Heart right ventricle (tissue), 16 donors: ENCODE measurements around the gene ENO2. TPM values are rescaled to one million over a fixed set of nuclear protein-coding genes. Genes with fewer than 3 reads are reported as not detected.

Experiments
- ATAC-seq, 8 donors: fragments of 200-7000 bp; cut with Tn5 transposase; one replicate each; pipeline ENCODE4 v1.9.1; 2020; ENCODE audit warnings: mild to moderate bottlenecking in 8 of 8, moderate library complexity in 8 of 8, moderate number of reproducible peaks in 1 of 8
- DNase-seq, 2 donors: peaks; one replicate each; pipeline ENCODE4 v3.0.0-alpha.2; 2020
- H3K27ac ChIP-seq, 10 donors: fragments of 200-600 bp; sonication (generic) in 2 of 10; one replicate each; pipeline versions ENCODE4 v1.5.0 to v1.8.0; 2020 to 2022; ENCODE audit warnings: mild to moderate bottlenecking in 3 of 10
- H3K27me3 ChIP-seq, 7 donors: fragments of 200-600 bp; one replicate each; pipeline ENCODE4 v1.8.0; 2021 to 2022; ENCODE audit warnings: mild to moderate bottlenecking in 2 of 7
- H3K36me3 ChIP-seq, 9 donors: fragments of 200-600 bp; sonication (generic) in 1 of 9; one replicate each; pipeline versions ENCODE4 v1.5.0 to v1.8.0; 2020 to 2022; ENCODE audit warnings: mild to moderate bottlenecking in 2 of 9
- H3K4me1 ChIP-seq, 9 donors: fragments of 200-600 bp; sonication (generic) in 1 of 9; one replicate each; pipeline versions ENCODE4 v1.5.0 to v1.8.0; 2020 to 2022; ENCODE audit warnings: mild to moderate bottlenecking in 4 of 9
- H3K4me3 ChIP-seq, 10 donors: fragments of 200-600 bp; sonication (generic) in 2 of 10; one replicate each; pipeline versions ENCODE4 v1.5.0 to v1.8.0; 2020 to 2022; ENCODE audit warnings: mild to moderate bottlenecking in 7 of 10, moderate library complexity in 2 of 10
- H3K9me3 ChIP-seq, 11 donors: fragments of 200-600 bp in 10 of 11; sonication (generic) in 2 of 11; one replicate each; pipeline versions ENCODE4 v1.5.0 to v1.8.0; 2013 to 2022; ENCODE audit warnings: mild to moderate bottlenecking in 2 of 11, control low read depth in 1 of 11, moderate library complexity in 1 of 11
- WGBS, 2 donors: extraction: QIAGEN DNeasy Blood & Tissue Kit; methylation state at CpG; one replicate each; pipeline ENCODE4 v1.1.7; 2013; ENCODE audit warnings: inconsistent platforms in 1 of 2; 5-methylcytosine and 5-hydroxymethylcytosine counted together
- intact Hi-C, 10 donors: fragments of 100-400 bp; cut with DNase I; formaldehyde crosslinking; loops; one replicate each; pipeline versions ENCODE4 v1.11.1 to v1.14.2; 2022
- polyA plus RNA-seq, 2 donors: library from polyadenylated mRNA; stranded (reverse); fragments of 200-250 nt; gene quantifications; one replicate each; pipeline ENCODE4 v1.2.3, GENCODE V29; 2013
- total RNA-seq, 10 donors: library from RNA; stranded (reverse); fragmentation: NEBNext Ultra II Directional in 3 of 10; extraction: Animal tissue kit (Norgen Biotek cat#: 25700) in 3 of 10; gene quantifications; one replicate each; pipeline versions ENCODE4 v1.2.1 to v1.2.4, GENCODE V29; 2021 to 2023
- TF ChIP-seq, protein P1 (sequence below), 9 donors: fragments of 200-600 bp; sonication (generic) in 2 of 9; IDR thresholded peaks; one replicate each; pipeline versions ENCODE4 v1.5.0 to v1.8.0; 2021 to 2022; ENCODE audit warnings: antibody characterized with exemption in 9 of 9, mild to moderate bottlenecking in 5 of 9, moderate library complexity in 1 of 9
- donor health status: Arrhythmogenic right ventricular cardiomyopathy.
- donor health status: ischemic (EF 13 %, LVEDD 7.1; RV severe dilation, severe dysfunction).
- donor health status: healthy with polysubstance abuse.
- donor health status: DM: no; HTN: yes; CAD: no.
- donor health status: DM: no; HTN: no; CAD: no.
- donor health status: ischemic (EF 25% LVEDD 6.9; RV normal size, moderate dysfunction).
- donor health status: ischemic (EF 25% LVEDD 5.7; RV mildly dilated, moderate dysfunction).
- donor health status: healthy.
- donor health status: DM: yes; HTN: yes; CAD: no.
- donor health status: Ischemic cardiomyopathy.
- donor health status: ischemic (EF 35%, LVEDD 5.7; RV mildly dilated, moderate dysfunction).
- donor health status: nonischemic (EF 11% LVEDD 7.7; RV severe dilation, severe dysfunction).
- donor health status: DM: yes; HTN: yes; CAD: no.
- donor health status: PGD.
- donor health status: ischemic (EF 29% LVEDD 5.4; RV normal size, mild dysfunction).
- donor health status: nonischemic (EF 23%, LVEDD 6.1; RV moderate dilation, normal function).

Gene ENO2
- total and polyA plus RNA-seq, 12 donors: 6.3 to 68.4 (median 16.7) TPM

DNA sequence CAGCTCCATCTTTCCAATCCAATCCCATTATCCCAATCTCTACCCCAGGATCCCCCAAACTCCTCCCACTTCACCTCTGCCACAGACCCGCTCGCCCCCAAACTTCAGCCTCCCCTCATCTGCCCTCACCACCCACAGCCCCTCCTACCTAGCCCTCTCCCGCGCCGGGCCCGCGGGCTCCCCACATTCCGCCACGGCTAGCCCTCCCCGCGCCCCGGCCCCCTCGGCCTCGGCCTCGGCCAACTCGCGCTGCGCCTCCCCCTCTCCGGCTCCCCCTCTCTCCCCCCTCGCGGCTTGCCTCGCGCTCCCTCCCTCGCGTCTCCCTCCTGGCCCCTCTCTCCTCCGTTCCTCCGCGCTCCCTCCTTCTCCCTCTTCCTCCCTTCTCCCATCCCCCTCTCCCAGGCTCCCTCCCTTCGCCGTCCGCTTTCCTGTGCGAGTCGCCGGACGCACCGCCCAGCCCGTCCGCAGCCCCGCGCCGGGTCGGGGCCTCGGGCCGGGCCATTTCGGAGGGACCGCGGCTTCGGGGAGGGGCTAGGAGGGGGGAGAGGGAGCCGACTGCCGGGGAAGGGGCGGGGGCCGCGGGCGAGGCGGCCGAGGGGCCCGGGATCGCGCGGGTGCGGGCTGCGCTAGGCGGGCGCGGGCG is 13.1 kb downstream of the ENO2 start, which contains the start of gene ATN1:
TSS of gene ATN1 (plus strand) at position 581 of the 643 bp plus-strand sequence. CDS start 6,043 bp downstream, outside the sequence.
- H3K9me3 ChIP-seq: no peaks in the 10 kb centered on the region
- WGBS, 2 donors: 1% methylated on average over 45 to 65 of the region's 66 CpGs
- H3K4me3 ChIP-seq: peak within 1 kb of the TSS; percentile 69 to 97 (median 88)
- H3K36me3 ChIP-seq: peaks cover 0 to 13% (median 0%) of the 10 kb centered on the region in 9 donors
- TF ChIP-seq, protein P1, sequence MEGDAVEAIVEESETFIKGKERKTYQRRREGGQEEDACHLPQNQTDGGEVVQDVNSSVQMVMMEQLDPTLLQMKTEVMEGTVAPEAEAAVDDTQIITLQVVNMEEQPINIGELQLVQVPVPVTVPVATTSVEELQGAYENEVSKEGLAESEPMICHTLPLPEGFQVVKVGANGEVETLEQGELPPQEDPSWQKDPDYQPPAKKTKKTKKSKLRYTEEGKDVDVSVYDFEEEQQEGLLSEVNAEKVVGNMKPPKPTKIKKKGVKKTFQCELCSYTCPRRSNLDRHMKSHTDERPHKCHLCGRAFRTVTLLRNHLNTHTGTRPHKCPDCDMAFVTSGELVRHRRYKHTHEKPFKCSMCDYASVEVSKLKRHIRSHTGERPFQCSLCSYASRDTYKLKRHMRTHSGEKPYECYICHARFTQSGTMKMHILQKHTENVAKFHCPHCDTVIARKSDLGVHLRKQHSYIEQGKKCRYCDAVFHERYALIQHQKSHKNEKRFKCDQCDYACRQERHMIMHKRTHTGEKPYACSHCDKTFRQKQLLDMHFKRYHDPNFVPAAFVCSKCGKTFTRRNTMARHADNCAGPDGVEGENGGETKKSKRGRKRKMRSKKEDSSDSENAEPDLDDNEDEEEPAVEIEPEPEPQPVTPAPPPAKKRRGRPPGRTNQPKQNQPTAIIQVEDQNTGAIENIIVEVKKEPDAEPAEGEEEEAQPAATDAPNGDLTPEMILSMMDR (IDR thresholded peaks at IDR 0.05): no peak
- H3K27ac ChIP-seq: peak within 1 kb of the TSS; percentile 74 to 98 (median 96)
- H3K27me3 ChIP-seq: peaks cover 0 to 5% (median 0%) of the 10 kb centered on the region in 7 donors
- DNase-seq (peak; percentile 86 to 91), ATAC-seq (peak; percentile 31 to 69 (median 52))
- intact Hi-C loops: loop anchor here in 1 of 10 donors (5.0 kb wide), 1 partner anchor 55 kb away; the partner anchor contains the start of gene SPSB2
- H3K4me1 ChIP-seq: peaks cover 25 to 81% (median 65%) of the 10 kb centered on the region in 9 donors

DNA sequence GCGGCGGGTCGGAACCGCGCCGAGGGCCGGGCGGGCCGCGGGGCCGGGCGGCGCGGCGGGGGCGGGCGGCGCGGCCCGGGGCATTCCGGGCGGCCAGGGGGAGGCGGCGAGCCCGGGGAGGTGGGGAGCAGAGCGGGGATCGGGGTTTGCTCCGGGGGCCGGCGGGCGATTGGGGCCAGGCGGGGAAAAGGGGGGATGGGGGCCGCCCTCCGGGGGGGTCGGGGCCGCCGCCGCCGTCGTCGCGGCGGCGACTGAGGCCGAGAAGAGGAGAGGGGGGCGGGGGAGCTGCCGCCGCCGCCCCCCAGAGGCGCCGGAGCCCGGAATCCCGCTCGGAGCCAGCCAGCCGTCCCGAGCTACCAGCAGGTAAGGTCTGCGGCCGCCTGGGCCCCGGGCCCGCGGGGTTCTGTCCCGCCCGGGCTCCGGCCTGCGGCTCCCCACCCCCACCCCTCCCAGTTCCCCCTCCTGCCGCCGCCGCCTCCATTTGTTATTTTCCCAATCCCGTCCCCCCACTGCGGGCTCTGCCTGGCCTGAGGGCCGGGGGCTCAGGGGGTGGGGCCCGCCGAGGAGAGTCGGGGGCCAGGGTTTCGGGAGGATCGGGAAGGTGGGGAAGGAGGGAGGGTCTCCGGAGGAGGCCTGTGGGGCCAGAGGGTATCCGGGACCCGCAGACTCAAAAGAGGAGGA is 13.8 kb downstream of the ENO2 start:
- WGBS, 2 donors: 1% methylated on average over 34 to 76 of the region's 79 CpGs
- Histone ChIP-seq H3K4me1 (peaks cover 28 to 83% (median 72%) of the 10 kb centered on the region in 9 donors), H3K27ac (peak overlapping the region; percentile 74 to 98 (median 96)), H3K4me3 (peak overlapping the region; percentile 69 to 97 (median 88)), H3K27me3 (peaks cover 0 to 5% (median 0%) of the 10 kb centered on the region in 7 donors), H3K36me3 (peaks cover 0 to 15% (median 0%) of the 10 kb centered on the region in 9 donors), H3K9me3 (no peaks in the 10 kb centered on the region)
- intact Hi-C loops: loop anchor here in 1 of 10 donors (5.0 kb wide), 1 partner anchor 56 kb away; the partner anchor contains the start of gene SPSB2
- TF ChIP-seq, protein P1 (IDR thresholded peaks at IDR 0.05): no peak
- DNase-seq: no peak
- no peak for ATAC-seq

DNA sequence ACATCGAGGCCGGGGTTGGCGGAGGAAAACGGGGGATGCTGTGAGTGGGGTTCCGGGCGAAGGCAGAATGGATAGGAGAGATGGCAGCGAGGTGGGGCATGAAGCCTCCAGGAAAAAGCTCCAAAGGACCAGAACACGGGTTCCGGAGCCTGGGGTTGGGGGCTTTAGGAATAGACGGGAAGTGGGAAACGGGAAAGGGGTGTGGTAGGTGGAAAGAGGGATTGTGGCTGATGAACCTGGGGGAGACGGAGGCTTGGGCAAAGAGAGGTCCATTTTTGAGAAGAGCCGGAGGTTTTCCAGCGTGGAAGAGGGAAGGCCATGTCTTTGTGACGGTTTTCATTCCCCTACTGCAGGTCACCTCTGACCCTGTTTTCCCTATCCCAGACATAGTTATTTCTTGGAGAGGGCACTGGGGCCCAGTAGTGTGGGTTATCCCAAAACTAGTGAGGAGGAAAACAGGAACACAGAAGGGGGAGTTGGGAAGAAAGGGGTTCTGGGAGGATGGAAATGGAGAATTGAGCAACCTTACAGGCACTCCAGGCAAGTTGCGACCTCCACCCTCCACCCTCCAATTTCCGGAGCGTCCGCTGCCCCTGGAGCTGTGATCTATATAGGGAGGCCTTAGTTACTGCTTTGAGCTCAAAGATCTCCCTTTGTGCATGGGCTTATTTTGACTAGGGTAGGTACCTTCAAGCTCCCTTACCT is 14.5 kb downstream of the ENO2 start:
- peak overlapping the region; percentile 74 to 98 (median 96) for H3K27ac ChIP-seq
- H3K27me3 ChIP-seq: peaks cover 0 to 5% (median 0%) of the 10 kb centered on the region in 7 donors
- H3K9me3 ChIP-seq: no peaks in the 10 kb centered on the region
- ATAC-seq (no peak), DNase-seq (no peak)
- peaks cover 32 to 87% (median 79%) of the 10 kb centered on the region in 9 donors for H3K4me1 ChIP-seq
- peak overlapping the region; percentile 69 to 97 (median 88) for H3K4me3 ChIP-seq
- peaks cover 0 to 22% (median 0%) of the 10 kb centered on the region in 9 donors for H3K36me3 ChIP-seq
- intact Hi-C loops: loop anchor here in 1 of 10 donors (5.0 kb wide), 1 partner anchor 57 kb away; the partner anchor contains the start of gene SPSB2
- TF ChIP-seq, protein P1 (IDR thresholded peaks at IDR 0.05): no peak
- 3% methylated on average over 19 of the region's 19 CpGs for WGBS, 2 donors
